RWPE1 (cell line): ENCODE measurements around the gene ARVCF.
A peak's percentile ranks its signal among the peaks of the same experiment; 100 is the strongest.

Source experiments
- CTCF ChIA-PET: fragments of 350-600 bp; sonication (Branson Sonifier 250); formaldehyde crosslinking; extraction: SDS; loops from one replicate; lab custom pipeline; 2021; lab: Yijun Ruan, JAX
- POLR2A ChIA-PET: fragments of 400-600 bp; formaldehyde crosslinking; extraction: SDS; loops from one replicate; lab custom pipeline; 2020; ENCODE audit warnings: antibody characterized with exemption; ENCODE audit not compliant: low non-redundant PET; lab: Yijun Ruan, JAX
- DNase-seq: peaks from one replicate; pipeline ENCODE4 v3.0.0; 2012; ENCODE audit warnings: low spot score
- H3K27ac ChIP-seq: fragments of 450-650 bp; 2 replicates; pipeline ENCODE4 v1.5.1; 2017
- TF ChIP-seq, protein P1 (sequence below): fragments of 450-650 bp; conservative IDR thresholded peaks from 2 replicates; pipeline ENCODE4 v1.5.1; 2017; ENCODE audit warnings: low read depth, mild to moderate bottlenecking

The ARVCF gene

DNA sequence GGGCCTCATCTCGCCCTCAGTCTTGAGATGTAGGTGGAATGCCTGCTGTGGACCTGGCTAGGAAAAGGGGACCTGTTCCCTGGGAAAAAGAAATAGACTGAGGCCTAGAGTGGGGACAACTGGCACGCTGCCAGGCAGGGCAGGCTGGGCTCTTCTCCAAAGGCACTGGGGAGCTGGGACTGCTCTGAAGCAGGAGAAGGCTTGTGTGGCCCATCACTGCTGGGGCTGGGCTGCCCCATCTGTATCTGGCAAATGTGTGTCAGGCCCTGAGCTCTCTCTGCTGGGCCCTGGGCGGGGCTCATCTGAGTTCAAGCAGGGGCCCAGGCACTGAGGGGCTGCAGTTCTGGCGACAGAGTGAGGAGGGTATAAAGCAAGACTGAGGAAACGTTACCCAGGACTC, 32.9 kb downstream of the ARVCF start:
- CTCF ChIA-PET, result interaction anchor here (0.6 to 0.7 kb wide), 2 partner anchors 11 to 39 kb away, joined by 3 to 4 read pairs; no protein-coding TSS in a partner anchor
- H3K27ac ChIP-seq, result peak overlapping the region; percentile 67
- no peak for DNase-seq
- POLR2A ChIA-PET, result no interaction called here
- TF ChIP-seq, protein P1, sequence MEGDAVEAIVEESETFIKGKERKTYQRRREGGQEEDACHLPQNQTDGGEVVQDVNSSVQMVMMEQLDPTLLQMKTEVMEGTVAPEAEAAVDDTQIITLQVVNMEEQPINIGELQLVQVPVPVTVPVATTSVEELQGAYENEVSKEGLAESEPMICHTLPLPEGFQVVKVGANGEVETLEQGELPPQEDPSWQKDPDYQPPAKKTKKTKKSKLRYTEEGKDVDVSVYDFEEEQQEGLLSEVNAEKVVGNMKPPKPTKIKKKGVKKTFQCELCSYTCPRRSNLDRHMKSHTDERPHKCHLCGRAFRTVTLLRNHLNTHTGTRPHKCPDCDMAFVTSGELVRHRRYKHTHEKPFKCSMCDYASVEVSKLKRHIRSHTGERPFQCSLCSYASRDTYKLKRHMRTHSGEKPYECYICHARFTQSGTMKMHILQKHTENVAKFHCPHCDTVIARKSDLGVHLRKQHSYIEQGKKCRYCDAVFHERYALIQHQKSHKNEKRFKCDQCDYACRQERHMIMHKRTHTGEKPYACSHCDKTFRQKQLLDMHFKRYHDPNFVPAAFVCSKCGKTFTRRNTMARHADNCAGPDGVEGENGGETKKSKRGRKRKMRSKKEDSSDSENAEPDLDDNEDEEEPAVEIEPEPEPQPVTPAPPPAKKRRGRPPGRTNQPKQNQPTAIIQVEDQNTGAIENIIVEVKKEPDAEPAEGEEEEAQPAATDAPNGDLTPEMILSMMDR, result no peak

DNA sequence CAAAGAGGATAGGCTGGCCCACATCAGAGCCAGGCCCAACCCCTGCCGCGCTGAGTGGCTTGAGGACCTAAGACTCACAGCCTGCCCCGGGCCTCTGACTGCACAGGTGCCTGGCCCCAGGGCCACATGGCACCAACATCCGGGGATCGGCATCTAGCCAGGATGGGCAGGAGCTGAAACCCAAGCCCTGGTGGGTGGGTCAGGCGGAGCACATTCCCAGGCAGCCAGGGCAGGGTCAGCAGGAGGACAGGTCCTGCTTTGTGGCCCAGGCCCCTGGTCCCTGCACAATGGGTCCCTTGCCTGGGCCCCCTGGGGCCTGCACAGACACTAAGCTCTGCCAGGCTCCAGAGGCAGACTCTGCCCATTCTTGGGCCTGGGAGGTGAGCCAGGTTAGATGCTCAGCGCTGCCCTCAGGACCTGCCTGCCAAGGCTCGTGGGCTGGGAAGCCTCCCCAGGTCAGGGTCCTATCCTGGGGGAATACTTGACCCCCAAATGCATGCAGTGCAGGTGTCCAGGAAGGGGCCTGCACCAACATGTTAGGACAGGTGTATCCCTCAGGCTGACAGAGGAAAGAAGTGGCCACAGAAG, 33.5 kb downstream of the ARVCF start:
- ChIA-PET CTCF (interaction anchor here (0.6 kb wide), 1 partner anchor 12 kb away, joined by 3 read pairs; no protein-coding TSS in a partner anchor), POLR2A (no interaction called here)
- TF ChIP-seq, protein P1, result no peak
- no peak for DNase-seq
- peak overlapping the region; percentile 67 for H3K27ac ChIP-seq

DNA sequence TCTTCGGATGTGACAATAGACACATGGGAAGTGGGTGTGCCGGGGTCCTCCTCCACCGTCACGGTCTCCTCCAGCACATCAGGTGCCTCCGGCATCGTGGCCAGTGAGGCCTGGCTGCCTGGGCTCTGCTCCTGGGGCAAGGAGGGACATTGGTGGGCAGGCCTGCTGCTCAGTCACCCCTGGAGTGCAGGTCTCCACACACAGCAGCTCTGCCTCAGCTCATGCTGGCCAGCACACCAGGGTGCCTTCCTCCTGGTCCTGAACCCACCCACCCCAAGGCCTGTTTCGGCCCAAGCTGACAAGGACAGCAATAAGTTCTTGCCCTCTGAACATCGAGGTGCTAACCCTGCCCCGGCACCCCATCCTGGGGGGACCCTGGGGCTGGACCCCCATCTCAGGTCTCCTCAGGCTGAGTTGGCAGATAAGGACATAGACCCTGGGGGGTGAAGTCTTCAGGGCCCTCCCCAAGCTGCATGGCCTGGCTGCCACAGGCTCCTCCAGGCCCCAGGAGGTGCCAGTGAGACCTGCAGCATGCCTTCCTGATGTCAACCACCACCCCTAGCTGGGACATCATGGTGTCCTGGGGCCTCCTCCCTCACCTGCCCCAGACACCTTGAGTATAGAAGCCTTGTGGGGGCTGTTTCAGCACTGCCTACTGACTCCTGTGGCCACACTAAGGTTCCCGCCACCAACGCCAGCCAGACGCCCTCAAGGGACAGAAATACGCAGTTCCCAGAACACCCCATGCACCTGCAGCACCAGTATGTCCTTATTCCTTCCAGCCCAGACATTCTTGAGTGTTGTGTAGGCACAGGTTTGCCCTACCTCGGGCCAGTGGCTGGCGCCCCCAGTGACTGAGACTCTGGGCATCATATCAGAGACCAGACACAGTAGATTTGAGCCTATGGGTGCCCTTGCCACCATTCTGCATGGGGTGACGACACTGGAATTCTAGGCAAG, 34.4 kb downstream of the ARVCF start:
- POLR2A ChIA-PET, result no interaction called here
- TF ChIP-seq, protein P1, result no peak
- CTCF ChIA-PET, result interaction anchor here (0.6 kb wide), 1 partner anchor 11 kb away, joined by 3 read pairs; no protein-coding TSS in a partner anchor
- no peak for DNase-seq
- peak overlapping the region; percentile 67 for H3K27ac ChIP-seq

DNA sequence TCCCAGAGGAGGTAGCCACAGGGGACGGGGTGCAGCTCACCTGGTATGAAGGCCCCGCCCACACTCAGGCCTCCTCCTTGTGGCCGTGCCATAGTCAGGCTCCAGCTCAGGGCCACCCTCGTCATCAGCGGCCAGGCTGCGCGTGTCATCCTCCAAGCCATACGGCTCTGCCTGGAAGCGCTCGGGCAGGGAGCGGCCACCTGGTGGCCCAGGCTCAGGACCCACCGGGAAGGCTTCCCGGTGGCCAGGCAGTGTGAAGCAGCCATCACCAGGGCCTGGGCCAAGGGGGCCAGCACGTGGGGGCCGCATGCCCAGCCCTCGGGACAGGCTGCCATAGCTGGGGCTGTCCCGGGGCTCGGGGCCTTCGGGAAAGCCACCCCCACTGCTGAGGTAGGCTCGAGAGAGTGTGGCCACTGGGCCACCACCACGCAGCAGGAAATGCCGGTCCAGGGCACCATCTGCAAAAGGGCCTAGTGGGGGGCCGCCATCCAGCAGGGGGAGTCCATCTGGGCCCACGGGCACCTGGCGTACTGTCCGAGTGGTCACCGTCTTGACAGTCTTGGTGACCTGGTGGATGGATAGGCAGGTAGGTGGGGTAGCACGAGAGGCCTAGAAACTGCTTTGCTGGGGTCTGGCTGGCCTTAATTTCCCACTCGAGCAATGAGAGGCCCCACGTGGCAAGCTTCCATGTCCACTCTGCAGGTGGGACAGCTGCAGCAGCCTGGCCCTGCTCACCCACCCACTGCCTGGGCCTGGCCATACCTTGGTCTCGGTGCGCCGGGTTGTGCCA, 35.3 kb downstream of the ARVCF start:
- ChIA-PET POLR2A (no interaction called here), CTCF (no interaction called here)
- TF ChIP-seq, protein P1, result no peak
- no peak overlapping the region for H3K27ac ChIP-seq
- DNase-seq, result no peak

DNA sequence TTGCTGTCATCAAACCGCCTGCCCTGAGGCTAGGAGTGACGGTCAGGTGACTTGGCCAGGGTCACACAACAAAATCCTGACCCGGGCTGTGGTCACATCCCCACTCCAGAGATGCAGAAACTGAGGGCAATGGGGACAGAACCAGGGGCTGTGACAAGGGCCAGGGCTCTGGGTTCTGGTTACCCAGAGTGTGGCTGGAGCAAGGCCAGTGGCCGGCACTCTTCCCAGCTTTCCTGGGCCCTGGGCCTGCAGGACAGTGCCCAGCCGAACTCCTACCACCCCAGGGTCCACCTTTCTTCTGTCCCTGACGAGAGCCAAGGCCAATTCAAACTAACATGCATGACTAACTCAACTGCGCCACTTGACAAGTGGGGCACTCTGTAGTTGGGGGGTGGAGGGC, 35.9 kb downstream of the ARVCF start:
- TF ChIP-seq, protein P1, result no peak
- no peak for DNase-seq
- POLR2A ChIA-PET, result no interaction called here
- no peak overlapping the region for H3K27ac ChIP-seq
- CTCF ChIA-PET, result no interaction called here
